OCI-LY3 (cell line): ENCODE measurements around the gene KIAA0408.

ENCODE experiments used
- H2AFZ ChIP-seq: fragments of 200-600, 300-600 bp; shearing (Covaris generic); 2 replicates; pipeline ENCODE4 v1.6.0; 2014; ENCODE audit warnings: antibody characterized with exemption, low read depth, low read length
- H3K27ac ChIP-seq: fragments of 200-600, 300-600 bp; sonication (generic); 2 replicates; pipeline ENCODE4 v1.5.1; 2014; ENCODE audit warnings: mild to moderate bottlenecking, low read length, moderate library complexity, mixed read lengths
- H3K27me3 ChIP-seq: fragments of 200-600, 300-600 bp; sonication (generic); 2 replicates; pipeline ENCODE4 v1.6.1; 2014; ENCODE audit warnings: low read depth, low read length, mixed read lengths
- H3K36me3 ChIP-seq: fragments of 200-600, 300-600 bp; sonication (generic); replicated peaks from 2 replicates; pipeline ENCODE3; 2014; ENCODE audit warnings: low read depth, low read length, mixed read lengths
- H3K4me1 ChIP-seq: fragments of 300-600, 200-600 bp; sonication (generic); 2 replicates; pipeline ENCODE4 v1.6.1; 2014; ENCODE audit warnings: low read length, mixed read lengths
- H3K4me2 ChIP-seq: fragments of 200-600, 300-600 bp; sonication (generic); 2 replicates; pipeline ENCODE4 v1.6.1; 2014; ENCODE audit warnings: low read length, mixed read lengths
- H3K4me3 ChIP-seq: fragments of 300-600, 200-600 bp; sonication (generic); 2 replicates; pipeline ENCODE4 v1.5.1; 2014; ENCODE audit warnings: antibody characterized with exemption, mild to moderate bottlenecking, low read length, moderate library complexity
- H3K79me2 ChIP-seq: fragments of 300-600, 200-600 bp; shearing (Covaris generic); 2 replicates; pipeline ENCODE4 v1.6.1; 2014; ENCODE audit warnings: mild to moderate bottlenecking, low read length, mixed read lengths
- H3K9ac ChIP-seq: fragments of 300-600, 200-600 bp; shearing (Covaris generic); 2 replicates; pipeline ENCODE4 v1.6.0; 2014; ENCODE audit warnings: mild to moderate bottlenecking, low read length, moderate library complexity
- H3K9me3 ChIP-seq: fragments of 200-600, 300-600 bp; shearing (Covaris generic); 2 replicates; pipeline ENCODE4 v1.6.1; 2014; ENCODE audit warnings: low read length, mixed read lengths; ENCODE audit not compliant: insufficient read depth
- H4K20me1 ChIP-seq: fragments of 200-600, 300-600 bp; sonication (generic); 2 replicates; pipeline ENCODE4 v1.6.1; 2016; ENCODE audit warnings: low read length, mixed read lengths; ENCODE audit not compliant: insufficient read depth
- CTCF ChIP-seq: fragments of 200-600, 300-600 bp; sonication (generic); IDR thresholded peaks from 2 replicates; pipeline ENCODE4 v1.5.1; 2014; ENCODE audit warnings: antibody characterized with exemption, low read length, low read depth
- EZH2phosphoT487 ChIP-seq: fragments of 200-600 bp; shearing (Covaris generic); IDR thresholded peaks from 2 replicates; pipeline ENCODE4 v1.6.1; 2018; ENCODE audit warnings: antibody characterized with exemption, mixed run types, low read depth

The KIAA0408 gene

GRCh38 chr6:127459231-127459641 lies at the start of gene KIAA0408:
KIAA0408 (minus strand) TSS chr6:127459389; CDS start chr6:127453981, 5,408 bp downstream.
- Histone ChIP-seq H3K27me3 (no peaks in the 10 kb centered on the region), H2AFZ (no peak within 1 kb of the TSS), H3K4me3 (no peak within 1 kb of the TSS), H3K9me3 (no peaks in the 10 kb centered on the region), H3K36me3 (no peaks in the 10 kb centered on the region), H3K27ac (no peak within 1 kb of the TSS), H3K4me1 (no peaks in the 10 kb centered on the region), H3K79me2 (no peaks in the 10 kb centered on the region), H4K20me1 (no peaks in the 10 kb centered on the region), H3K9ac (no peak within 1 kb of the TSS), H3K4me2 (no peak within 1 kb of the TSS)
- no peak for TF ChIP-seq CTCF
- no peak for TF ChIP-seq EZH2phosphoT487

- Histone ChIP-seq H3K36me3 (no peaks in the 10 kb centered on the region), H3K4me2 (no peak overlapping the region), H3K9ac (no peak overlapping the region), H3K27me3 (no peaks in the 10 kb centered on the region), H3K79me2 (no peaks in the 10 kb centered on the region), H2AFZ (no peak overlapping the region), H4K20me1 (no peaks in the 10 kb centered on the region), H3K4me1 (no peaks in the 10 kb centered on the region), H3K27ac (no peak overlapping the region), H3K9me3 (no peaks in the 10 kb centered on the region), H3K4me3 (no peak overlapping the region)
- no peak for TF ChIP-seq EZH2phosphoT487
- no peak for TF ChIP-seq CTCF
Measured at GRCh38 chr6:127506894-127507293, 47.7 kb upstream of the KIAA0408 start.

GRCh38 chr6:127503022-127503421 lies 43.8 kb upstream of the KIAA0408 start:
- H3K36me3 ChIP-seq = no peaks in the 10 kb centered on the region

GRCh38 chr6:127497410-127497809 lies 38.2 kb upstream of the KIAA0408 start:
- Histone ChIP-seq H3K27me3 (no peaks in the 10 kb centered on the region), H3K27ac (no peak overlapping the region), H3K4me3 (no peak overlapping the region), H3K4me1 (no peaks in the 10 kb centered on the region), H3K9me3 (no peaks in the 10 kb centered on the region), H3K79me2 (no peaks in the 10 kb centered on the region), H3K9ac (no peak overlapping the region), H4K20me1 (no peaks in the 10 kb centered on the region), H3K4me2 (no peak overlapping the region), H3K36me3 (no peaks in the 10 kb centered on the region), H2AFZ (no peak overlapping the region)
- TF ChIP-seq EZH2phosphoT487 = no peak
- TF ChIP-seq CTCF = no peak

More at GRCh38 chr6:127503022-127503421, 43.8 kb upstream of the KIAA0408 start:
- H3K9me3 ChIP-seq = no peaks in the 10 kb centered on the region
- no peaks in the 10 kb centered on the region for H3K4me1 ChIP-seq
- no peak overlapping the region for H3K27ac ChIP-seq
- H3K79me2 ChIP-seq = no peaks in the 10 kb centered on the region
- H3K27me3 ChIP-seq = no peaks in the 10 kb centered on the region
- no peak overlapping the region for H2AFZ ChIP-seq
- H4K20me1 ChIP-seq = no peaks in the 10 kb centered on the region
- no peak overlapping the region for H3K4me2 ChIP-seq
- H3K9ac ChIP-seq = no peak overlapping the region
- no peak for TF ChIP-seq EZH2phosphoT487
- H3K4me3 ChIP-seq = no peak overlapping the region

GRCh38 chr6:127496471-127496870 lies 37.3 kb upstream of the KIAA0408 start:
- Histone ChIP-seq H3K4me3 (no peak overlapping the region), H3K4me1 (no peaks in the 10 kb centered on the region), H3K4me2 (no peak overlapping the region), H4K20me1 (no peaks in the 10 kb centered on the region), H3K27ac (no peak overlapping the region), H3K79me2 (no peaks in the 10 kb centered on the region), H3K27me3 (no peaks in the 10 kb centered on the region), H3K36me3 (no peaks in the 10 kb centered on the region), H3K9me3 (no peaks in the 10 kb centered on the region), H2AFZ (no peak overlapping the region), H3K9ac (no peak overlapping the region)
- TF ChIP-seq CTCF (no peak), EZH2phosphoT487 (no peak)
